CMK (cell line): Measurements from ENCODE around the gene SCCPDH.
"Not testable (repeated sequence)": the region's sequence is repeated elsewhere in the genome, so short reads cannot be mapped to it uniquely, and the experiment has no call there.

Experiments used
- DNase-seq: peaks from one replicate; pipeline ENCODE4 v3.0.0-alpha.2; 2010; ENCODE audit warnings: low read depth

SCCPDH gene

GRCh38 chr1:246801241-246802020 lies 77.2 kb downstream of the SCCPDH start:
- no peak for DNase-seq

- no peak for DNase-seq
Observed at GRCh38 chr1:246803373-246803772, 79.2 kb downstream of the SCCPDH start.

GRCh38 chr1:246803883-246804282 lies 79.7 kb downstream of the SCCPDH start:
- DNase-seq, result no peak

- no peak for DNase-seq
Observed at GRCh38 chr1:246805135-246805716, 81.0 kb downstream of the SCCPDH start.

GRCh38 chr1:246809473-246809872 lies 85.3 kb downstream of the SCCPDH start:
- DNase-seq, result no peak

- DNase-seq, result no peak
Observed at GRCh38 chr1:246811985-246812384, 87.8 kb downstream of the SCCPDH start.

GRCh38 chr1:246813325-246813724 lies 89.1 kb downstream of the SCCPDH start:
- DNase-seq, result not testable (repeated sequence)

- no peak for DNase-seq
Observed at GRCh38 chr1:246814890-246815289, 90.7 kb downstream of the SCCPDH start.

- DNase-seq, result no peak
Observed at GRCh38 chr1:246815693-246816270, 91.6 kb downstream of the SCCPDH start.
